ENCODE data around the gene IGF2BP3.

DNA sequence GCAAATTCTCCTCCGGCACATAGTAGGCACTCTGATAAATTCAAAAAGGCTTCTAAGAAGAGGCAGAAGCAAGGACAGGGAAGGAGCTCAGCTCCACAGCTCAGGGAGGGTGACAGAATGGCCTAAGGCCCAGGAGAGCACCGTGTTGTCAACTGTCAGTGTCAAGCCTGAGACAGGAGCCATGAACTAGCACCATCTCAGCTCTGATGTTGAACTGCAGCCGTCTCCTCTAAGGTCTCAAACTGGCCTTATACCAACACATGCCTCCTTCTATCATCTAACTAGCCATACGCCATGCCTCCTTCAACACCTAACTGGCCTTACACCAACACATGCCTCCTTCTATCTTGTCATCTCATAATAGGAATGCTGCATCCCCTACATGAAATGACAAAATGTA lies 73.0 kb downstream of the IGF2BP3 start:
- TF ChIP-seq POLR2AphosphoS5 (IDR thresholded peaks at IDR 0.05) (no peak), POLR2A (IDR thresholded peaks at IDR 0.05) (no peak)
- TF ChIP-seq, protein P1, sequence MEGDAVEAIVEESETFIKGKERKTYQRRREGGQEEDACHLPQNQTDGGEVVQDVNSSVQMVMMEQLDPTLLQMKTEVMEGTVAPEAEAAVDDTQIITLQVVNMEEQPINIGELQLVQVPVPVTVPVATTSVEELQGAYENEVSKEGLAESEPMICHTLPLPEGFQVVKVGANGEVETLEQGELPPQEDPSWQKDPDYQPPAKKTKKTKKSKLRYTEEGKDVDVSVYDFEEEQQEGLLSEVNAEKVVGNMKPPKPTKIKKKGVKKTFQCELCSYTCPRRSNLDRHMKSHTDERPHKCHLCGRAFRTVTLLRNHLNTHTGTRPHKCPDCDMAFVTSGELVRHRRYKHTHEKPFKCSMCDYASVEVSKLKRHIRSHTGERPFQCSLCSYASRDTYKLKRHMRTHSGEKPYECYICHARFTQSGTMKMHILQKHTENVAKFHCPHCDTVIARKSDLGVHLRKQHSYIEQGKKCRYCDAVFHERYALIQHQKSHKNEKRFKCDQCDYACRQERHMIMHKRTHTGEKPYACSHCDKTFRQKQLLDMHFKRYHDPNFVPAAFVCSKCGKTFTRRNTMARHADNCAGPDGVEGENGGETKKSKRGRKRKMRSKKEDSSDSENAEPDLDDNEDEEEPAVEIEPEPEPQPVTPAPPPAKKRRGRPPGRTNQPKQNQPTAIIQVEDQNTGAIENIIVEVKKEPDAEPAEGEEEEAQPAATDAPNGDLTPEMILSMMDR (IDR thresholded peaks at IDR 0.05 in 8 of 11, conservative IDR thresholded peaks at IDR 0.05 in 3 of 11), result no peak

Measured in spleen (tissue), 7 donors.